Fibroblast of mammary gland (primary cell): ENCODE data around the gene LRP1-AS.

Experiments
- DNase-seq: peaks from one replicate; pipeline ENCODE4 v3.0.0-alpha.2; 2010; ENCODE audit warnings: low read depth
- H3K4me3 ChIP-seq: 2 replicates; pipeline ENCODE4 v1.5.1; 2011; ENCODE audit warnings: low read depth, mild to moderate bottlenecking, low read length, moderate library complexity; ENCODE audit not compliant: control insufficient read depth
- TF ChIP-seq, protein P1 (sequence below): conservative IDR thresholded peaks from 2 replicates; pipeline ENCODE4 v1.5.1; 2011; ENCODE audit warnings: low read depth, low read length, inconsistent platforms; ENCODE audit not compliant: control insufficient read depth, insufficient read depth

LRP1-AS gene

DNA sequence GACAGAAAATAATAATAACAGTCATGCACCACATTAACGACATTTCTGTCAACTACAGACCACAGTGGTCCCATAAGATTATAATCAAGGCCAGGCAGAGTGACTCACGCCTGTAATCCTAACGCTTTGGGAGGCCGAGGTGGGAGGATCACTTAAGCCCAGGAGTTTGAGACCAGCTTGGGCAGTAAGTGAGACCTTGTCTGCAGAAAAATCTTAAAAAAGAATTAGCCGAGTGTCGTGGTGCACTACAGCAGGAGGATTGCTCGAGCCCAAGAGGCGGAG lies 49.9 kb downstream of the LRP1-AS start:
- H3K4me3 ChIP-seq, result no peak overlapping the region
- peak; percentile 31 for DNase-seq
- TF ChIP-seq, protein P1, sequence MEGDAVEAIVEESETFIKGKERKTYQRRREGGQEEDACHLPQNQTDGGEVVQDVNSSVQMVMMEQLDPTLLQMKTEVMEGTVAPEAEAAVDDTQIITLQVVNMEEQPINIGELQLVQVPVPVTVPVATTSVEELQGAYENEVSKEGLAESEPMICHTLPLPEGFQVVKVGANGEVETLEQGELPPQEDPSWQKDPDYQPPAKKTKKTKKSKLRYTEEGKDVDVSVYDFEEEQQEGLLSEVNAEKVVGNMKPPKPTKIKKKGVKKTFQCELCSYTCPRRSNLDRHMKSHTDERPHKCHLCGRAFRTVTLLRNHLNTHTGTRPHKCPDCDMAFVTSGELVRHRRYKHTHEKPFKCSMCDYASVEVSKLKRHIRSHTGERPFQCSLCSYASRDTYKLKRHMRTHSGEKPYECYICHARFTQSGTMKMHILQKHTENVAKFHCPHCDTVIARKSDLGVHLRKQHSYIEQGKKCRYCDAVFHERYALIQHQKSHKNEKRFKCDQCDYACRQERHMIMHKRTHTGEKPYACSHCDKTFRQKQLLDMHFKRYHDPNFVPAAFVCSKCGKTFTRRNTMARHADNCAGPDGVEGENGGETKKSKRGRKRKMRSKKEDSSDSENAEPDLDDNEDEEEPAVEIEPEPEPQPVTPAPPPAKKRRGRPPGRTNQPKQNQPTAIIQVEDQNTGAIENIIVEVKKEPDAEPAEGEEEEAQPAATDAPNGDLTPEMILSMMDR, result no peak

DNA sequence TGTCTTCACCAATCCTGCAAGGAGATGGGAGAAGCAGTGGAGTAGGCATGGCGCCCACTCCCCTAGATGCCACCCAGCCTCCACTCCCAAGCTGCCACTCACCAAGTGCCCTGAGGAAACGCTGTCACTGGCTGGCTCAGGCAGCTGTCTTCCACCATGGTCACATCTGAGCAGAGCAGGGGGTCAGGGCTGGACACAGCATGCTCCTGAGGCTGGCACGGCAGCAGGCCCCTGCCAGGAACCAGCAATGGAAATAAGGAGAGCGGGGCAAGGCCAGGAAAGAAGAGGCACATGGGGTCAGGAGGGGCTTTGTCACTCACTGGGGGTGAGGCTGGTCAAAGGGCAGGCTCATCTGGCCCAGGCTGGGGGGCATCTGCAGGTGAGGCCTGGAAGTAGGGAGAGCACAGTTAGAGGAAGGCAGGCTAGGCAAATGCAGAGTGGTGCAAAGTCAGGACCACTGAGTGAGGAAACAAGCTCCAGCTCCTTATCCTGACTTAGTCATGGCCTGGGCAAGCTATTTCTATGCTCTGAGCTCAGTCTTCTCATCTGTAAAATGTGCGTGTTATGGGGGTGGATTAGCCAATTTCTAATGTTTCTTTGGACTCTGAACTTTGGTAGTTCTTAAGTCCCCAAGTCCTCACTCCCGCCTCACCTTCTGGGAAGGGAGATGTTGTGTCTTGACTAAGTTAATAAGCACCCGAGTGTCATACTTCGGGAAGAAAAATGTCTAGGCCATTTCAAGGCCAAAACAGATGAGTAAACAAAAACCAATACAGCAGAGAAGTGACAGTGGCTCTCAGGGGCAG lies 50.5 kb downstream of the LRP1-AS start:
- TF ChIP-seq, protein P1, result no peak
- no peak overlapping the region for H3K4me3 ChIP-seq
- no peak for DNase-seq

DNA sequence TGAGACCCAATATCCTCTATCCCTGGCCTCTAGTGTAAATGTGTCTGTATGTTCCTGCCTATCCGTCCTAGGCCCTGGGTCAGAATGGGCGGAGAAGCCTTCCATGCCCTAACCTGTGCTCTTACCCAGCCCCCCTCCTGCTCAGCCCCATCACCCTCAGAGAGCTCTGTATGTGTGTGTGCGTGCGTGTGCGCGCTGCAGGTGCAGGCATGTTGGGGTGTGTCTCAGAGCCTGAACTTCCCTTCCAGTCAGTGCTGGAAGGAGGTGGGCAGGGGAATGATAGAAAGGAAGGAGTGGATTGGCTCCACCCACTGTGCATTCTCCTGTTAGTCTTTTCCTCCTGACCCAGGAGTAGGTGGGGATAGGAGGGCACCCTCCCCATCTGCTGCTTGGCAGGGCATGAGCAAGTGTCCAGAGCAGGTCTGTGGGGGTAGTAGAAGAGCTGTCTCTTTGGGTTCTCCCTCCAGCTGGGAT lies 51.3 kb downstream of the LRP1-AS start:
- TF ChIP-seq, protein P1, result no peak
- H3K4me3 ChIP-seq, result no peak overlapping the region
- peak; percentile 25 for DNase-seq

DNA sequence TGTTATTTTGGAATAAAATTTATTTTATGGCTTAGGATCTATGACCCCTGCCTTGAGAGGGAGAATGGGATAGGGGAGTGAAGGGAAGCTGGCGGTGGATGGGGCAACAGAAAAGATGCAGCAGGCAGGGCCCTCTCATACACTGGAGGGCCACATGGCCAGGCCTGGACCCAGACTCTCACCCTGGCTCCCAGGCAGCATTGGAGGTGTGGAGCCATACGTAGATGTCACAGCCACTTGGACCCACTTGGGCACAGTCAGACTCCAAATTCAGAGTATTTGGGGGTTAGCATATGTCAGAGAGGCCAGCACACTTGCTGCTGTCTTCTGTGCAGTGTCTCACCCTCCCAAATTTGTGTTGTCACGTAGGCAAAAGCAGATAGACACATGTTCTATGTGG lies 52.0 kb downstream of the LRP1-AS start:
- DNase-seq, result no peak
- TF ChIP-seq, protein P1, result no peak
- H3K4me3 ChIP-seq, result no peak overlapping the region
